NCI-H187 treated with DMSO at 0.1 percent for 48 hours (cell line): Measurements from ENCODE around the gene GRIN1.

ENCODE experiments used
- DNase-seq: peaks from one replicate; lab custom pipeline; 2025; lab: John Stamatoyannopoulos, UW

Gene GRIN1

DNA sequence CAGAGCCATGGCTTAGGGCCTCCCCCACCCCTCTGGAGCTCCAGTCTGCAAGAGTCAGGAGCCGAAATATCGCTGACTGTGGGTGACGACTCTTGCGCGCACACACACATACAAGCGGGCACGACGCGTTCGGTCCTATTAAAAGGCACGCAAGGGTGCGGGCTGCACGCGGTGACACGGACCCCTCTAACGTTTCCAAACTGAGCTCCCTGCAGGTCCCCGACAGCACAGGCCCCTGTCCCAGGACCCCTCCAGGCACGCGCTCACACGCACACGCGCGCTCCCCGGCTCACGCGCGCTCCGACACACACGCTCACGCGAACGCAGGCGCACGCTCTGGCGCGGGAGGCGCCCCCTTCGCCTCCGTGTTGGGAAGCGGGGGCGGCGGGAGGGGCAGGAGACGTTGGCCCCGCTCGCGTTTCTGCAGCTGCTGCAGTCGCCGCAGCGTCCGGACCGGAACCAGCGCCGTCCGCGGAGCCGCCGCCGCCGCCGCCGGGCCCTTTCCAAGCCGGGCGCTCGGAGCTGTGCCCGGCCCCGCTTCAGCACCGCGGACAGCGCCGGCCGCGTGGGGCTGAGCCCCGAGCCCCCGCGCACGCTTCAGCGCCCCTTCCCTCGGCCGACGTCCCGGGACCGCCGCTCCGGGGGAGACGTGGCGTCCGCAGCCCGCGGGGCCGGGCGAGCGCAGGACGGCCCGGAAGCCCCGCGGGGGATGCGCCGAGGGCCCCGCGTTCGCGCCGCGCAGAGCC, at the start of gene GRIN1:
GRIN1 (plus strand) TSS at position 433 of the 746 bp plus-strand sequence. CDS start 333 bp downstream, outside the sequence.
- no peak for DNase-seq

- no peak for DNase-seq
These were observed 49.6 kb upstream of the GRIN1 start for GRCh38 chr9:137089232-137089947.

DNA sequence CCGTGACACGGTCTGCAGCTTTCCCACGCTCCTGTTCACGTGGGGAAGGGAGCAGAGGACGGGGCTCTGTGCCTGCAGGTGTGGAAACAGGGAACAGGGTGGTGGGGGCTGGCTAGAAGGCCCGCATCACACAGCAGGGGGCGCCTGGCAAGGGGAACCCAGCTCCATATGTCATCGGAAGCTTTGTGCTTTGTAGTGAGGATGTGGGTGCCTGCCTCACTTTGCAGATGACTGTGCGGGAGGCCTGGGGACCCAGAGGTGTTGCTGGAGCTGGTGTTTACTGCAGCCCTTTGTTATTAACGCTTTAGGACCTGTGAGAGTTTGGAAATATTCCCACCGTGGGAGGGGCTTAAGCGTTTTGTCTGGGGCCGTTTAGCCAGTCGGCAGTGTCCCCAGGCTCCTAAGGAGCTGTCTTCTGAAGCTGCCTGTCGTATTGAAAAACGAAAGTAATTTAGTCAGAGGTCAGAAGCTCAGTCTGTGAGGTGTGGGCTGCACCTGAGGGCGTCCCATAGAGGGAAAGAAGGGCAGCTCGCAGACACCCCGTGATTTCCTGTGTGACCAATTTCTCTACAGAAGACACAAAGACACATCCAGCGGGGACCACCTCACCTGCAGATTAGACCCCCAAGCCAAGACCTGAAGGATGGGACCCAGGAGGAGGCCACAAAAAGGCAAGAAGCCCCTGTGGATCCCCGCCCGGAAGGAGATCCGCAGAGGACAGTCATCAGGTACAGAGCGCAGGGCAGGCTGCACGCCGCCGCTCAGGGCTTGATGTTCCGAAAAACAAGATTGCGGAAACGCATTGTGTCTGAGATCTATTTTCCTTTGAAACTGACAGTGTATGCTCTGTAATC, 43.1 kb upstream of the GRIN1 start:
- DNase-seq = no peak

DNA sequence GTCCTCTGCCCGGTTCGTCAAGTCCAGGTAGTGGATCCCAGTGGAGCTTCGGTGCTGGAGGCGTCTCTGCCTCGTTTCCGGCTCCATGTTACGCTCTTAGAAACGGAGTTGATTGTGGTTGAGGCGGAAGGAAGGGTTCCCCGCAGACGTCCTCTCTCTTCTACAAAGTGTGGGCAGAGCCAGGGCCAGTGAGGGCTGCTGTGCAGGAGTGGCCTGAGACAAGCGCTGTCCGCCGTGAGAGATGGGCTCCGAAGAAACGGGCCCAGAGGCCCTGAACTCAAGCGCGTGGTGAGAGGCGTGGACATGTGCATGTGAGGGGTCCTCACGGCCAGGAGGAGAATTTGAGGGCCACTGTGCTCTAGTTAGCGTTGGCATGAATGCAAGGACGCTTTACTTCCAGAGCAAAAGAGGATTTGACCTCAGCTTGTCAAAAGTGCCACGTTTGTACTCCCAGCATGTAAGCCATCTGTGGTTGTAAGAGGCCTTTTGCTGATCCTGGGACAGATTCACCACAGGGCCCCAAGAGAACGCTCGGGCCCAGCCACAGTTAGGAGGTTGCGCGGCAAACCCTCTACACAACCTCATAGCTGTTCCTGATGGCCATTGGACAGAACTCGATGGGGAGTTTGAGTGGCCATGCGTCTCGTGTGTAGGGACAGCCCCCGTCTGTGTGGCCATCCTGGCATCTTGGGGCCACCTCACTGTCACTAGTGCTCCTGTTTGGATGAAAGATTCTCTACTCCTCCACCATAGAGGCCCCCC, 42.0 kb upstream of the GRIN1 start:
- DNase-seq = no peak

DNA sequence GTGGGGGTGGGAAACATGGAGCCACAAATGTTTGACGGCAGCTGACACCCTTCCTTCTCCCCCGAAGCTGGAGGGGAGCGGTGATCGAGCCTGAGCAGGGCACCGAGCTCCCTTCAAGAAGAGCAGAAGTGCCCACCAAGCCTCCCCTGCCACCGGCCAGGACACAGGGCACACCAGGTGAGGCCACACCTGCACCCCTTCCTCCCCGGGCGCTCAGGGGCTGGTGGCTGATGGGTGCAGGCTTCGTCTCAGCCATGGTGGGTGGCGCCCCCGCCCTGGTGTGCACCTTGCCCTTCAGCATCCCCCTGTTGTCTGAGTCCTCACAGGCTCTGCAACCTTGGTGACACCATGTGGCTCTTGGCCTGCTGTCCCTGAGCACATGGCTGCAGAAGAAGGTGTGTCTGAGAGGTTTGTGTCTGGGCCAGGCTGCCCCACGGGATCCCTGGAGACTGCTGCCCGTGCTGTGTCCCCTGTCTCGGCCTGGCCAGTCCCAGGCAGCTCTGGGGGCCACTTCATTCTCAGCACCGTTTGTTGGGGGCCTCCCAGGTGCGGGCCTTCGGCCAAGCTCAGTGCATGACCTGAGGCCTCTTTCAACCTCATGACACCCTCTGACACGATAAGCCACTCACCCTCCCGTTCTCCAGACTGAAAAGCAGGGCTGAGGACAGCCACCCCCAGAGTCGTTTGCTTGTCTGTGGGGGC, 41.0 kb upstream of the GRIN1 start:
- no peak for DNase-seq

GRCh38 chr9:137099231-137099630, 39.7 kb upstream of the GRIN1 start:
- no peak for DNase-seq

- DNase-seq = no peak
These were observed 35.6 kb upstream of the GRIN1 start for GRCh38 chr9:137103206-137103999.

DNA sequence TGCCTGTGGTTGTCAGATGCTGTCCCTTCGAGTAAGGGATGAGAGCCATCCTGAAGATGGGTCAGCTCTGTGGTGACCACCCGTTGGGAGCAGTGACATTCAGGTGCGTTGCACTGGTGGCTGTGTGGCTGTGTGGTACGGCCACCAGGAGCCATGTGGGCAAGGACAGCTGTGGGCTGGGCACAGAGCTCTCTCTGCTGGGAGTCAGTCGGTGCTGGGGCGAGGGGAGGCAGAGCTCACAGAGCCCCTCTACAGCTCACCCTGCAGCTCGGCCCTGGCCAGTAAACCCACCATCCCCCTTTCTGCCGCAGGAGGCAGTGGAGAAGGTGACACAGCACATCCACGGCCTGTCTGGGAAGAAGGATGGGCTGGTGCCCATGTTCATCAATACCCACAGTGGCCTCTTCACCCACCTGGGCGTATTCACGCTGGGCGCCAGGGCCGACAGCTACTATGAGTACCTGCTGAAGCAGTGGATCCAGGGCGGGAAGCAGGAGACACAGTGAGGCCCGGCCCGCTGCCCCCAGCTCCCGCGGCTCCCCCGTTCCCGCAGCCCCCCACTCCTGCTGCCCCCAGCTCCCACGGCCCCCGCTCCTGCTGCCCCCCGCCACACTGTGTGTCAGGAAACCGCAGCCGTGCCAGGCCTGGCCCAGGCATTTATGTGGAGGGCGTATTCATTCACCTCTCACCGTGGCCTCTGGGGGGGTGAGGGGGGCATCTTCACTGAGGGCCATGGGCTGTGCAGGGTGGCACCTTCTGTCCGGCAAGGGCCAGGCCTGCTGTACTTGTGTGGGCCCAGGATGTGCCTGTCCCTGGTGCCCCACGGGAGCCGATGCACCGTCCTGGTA, 32.9 kb upstream of the GRIN1 start:
- DNase-seq = no peak

- DNase-seq = no peak
These were observed 32.2 kb upstream of the GRIN1 start for GRCh38 chr9:137106662-137107250.

DNA sequence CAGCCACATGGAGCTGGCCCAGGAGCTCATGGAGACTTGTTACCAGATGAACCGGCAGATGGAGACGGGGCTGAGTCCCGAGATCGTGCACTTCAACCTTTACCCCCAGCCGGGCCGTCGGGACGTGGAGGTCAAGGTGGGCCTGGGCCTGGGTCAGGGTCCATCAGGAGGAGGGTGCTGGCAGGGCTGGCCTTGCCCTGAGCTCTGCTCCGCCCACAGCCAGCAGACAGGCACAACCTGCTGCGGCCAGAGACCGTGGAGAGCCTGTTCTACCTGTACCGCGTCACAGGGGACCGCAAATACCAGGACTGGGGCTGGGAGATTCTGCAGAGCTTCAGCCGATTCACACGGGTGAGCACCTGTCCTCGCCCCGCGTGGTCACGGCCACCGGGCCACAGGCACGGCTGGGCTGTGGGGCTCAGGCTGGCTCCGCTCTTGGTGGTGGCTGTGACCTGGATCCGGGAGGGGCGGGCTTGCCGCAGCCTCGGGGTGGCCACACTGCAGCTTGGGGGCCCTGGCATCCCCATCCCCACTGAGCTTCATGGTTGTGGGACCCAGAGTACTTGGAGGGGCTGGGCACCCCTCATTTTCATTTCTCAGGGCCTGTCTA, 31.5 kb upstream of the GRIN1 start:
- no peak for DNase-seq

- no peak for DNase-seq
These were observed 31.0 kb upstream of the GRIN1 start for GRCh38 chr9:137107982-137108381.

DNA sequence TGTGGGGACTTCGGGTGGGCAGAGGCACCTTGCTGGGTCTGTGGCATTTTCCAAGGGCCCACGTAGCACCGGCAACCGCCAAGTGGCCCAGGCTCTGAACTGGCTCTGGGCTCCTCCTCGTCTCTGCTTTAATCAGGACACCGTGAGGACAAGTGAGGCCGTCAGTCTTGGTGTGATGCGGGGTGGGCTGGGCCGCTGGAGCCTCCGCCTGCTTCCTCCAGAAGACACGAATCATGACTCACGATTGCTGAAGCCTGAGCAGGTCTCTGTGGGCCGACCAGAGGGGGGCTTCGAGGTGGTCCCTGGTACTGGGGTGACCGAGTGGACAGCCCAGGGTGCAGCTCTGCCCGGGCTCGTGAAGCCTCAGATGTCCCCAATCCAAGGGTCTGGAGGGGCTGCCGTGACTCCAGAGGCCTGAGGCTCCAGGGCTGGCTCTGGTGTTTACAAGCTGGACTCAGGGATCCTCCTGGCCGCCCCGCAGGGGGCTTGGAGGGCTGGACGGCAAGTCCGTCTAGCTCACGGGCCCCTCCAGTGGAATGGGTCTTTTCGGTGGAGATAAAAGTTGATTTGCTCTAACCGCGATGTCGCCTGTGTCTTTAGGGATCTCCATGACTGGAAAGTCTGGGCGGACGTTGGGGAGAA, 30.2 kb upstream of the GRIN1 start:
- no peak for DNase-seq

DNA sequence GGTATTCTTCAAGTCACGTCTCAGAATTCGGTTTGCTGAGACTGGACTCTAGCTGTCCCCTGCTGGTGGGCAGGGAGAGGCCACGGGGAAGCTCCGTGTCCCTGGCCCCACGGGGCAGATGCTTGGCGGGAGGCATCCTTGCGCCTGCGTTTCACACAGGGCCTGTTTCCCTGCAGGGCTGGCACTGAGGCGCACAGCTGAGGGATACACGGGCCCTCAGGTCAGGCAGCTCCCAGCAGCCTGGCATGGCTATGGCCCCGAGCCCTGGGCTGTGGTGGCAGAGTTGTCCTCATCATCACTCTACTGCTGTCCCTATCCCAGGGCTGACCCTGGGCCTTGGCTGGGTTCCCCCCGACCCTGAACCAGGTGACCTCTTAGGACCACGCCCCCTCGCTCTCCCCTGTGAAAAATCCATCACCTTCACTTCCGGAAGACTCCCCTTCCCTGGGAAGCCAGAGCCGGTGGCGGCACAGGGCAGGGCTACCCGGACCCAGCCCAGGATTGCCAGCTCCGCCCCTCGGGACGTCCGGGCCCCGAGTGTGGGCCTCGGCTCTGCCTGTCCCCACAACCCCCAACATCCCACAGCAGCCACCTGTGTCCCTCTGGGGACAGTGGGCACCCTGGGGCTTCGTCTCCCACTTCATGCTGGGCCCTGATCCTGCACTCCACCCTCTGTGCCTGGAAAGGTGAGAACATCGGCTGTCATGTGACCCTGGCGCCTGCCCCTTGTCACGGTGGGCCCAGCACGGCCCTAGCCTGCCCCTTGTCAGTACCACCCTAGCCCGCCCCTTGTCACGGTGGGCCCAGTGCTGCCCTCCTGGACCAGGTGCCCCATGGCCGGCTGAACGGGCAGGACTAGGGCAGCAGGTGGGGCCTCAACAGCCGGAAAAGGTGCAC, 29.5 kb upstream of the GRIN1 start:
- DNase-seq = no peak

DNA sequence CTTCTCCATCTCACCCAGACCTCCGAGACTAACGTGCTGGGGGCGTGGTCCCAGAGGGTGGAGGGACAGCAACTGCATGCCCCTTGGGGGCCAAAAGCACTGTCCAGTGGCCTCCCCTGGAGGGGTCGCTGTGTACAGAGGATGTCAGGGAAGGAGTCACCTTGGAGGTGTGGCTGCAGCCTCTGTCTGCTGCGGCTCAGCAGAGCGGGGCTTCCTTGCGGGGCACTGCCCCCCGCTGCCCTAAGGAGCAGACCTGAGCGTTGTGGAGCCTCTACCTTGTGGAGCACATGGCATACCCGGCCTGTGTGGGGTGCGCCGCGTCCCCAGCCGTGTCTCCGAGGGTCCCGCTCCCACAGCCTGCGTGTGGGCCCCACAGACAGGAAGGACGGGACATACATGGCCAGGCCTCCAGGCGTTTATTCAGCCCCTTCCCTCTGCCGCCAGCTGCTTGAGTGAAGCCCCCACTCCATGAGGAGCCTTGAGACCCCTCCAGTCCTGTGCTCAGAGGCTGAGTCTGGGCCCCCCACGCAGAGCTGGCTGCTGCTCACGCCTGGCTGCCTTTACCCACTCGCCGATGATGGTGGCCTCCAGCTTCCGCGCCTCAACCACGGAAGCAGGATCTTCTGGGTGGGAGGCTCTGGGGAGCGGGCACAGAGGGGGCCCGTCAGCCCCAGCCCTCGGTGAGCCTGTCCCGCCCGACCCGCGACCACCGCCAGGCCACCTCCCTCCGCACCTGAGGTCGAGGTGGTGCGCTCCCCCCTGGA, 28.6 kb upstream of the GRIN1 start:
- DNase-seq = no peak

DNA sequence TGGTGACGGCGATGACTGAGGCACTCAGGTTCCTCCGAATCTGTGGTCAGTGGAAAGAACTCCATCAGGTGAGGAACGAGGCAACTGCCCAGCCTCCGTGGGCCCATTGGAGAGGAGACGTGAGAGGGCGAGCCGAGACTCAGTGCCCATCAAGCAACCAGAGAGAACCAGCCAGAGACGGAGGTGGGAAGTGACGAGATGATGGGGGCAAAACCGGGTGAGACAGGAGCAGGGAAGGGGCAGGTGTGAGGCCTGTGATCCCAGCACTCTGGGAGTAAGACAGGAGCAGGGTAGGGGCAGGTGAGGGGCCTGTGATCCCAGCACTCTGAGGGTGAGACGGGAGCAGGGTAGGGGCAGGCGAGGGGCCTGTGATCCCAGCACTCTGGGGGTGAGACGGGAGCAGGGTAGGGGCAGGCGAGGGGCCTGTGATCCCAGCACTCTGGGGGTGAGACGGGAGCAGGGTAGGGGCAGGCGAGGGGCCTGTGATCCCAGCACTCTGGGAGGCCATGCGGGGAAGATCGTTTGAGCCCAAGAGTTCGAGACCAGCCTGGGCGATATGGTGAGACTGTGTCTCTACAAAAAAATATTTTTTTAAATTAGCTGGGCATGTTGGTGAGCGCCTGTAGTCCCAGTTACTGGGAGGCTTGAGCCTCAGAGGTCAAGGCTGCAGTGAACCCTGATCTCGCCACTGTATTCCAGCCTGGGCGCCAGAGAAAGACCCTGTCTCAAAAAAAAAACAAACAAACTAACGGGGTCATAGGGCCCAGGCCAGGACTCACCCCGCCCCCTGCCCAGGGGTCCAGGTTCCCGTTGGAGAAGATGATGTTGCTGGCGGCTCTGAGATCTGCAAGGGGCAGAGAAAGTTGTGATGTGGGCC, 27.8 kb upstream of the GRIN1 start:
- no peak for DNase-seq
